Measurements from ENCODE around the gene WDR4. TPM values are rescaled to one million over a fixed set of nuclear protein-coding genes. Genes with fewer than 3 reads are reported as not detected.
"Not testable (repeated sequence)": the region's sequence is repeated elsewhere in the genome, so short reads cannot be mapped to it uniquely, and the experiment has no call there.

The WDR4 gene
- total and polyA plus RNA-seq, 4 donors: 2.5 to 13.9 (median 8.4) TPM

GRCh38 chr21:42892582-42892930 lies 13.2 kb upstream of the WDR4 start:
- peak overlapping the region; percentile 45 to 56 for H3K27ac ChIP-seq (ENCODE audit: low read depth in 1 of 2, low read length in 2 of 2)
- no peak for ATAC-seq (ENCODE audit: low FRiP score)
- 12 to 13% methylated on average over 18 of the region's 18 CpGs for whole genome bisulfite sequencing, 2 donors

GRCh38 chr21:42887326-42887725 lies 8.0 kb upstream of the WDR4 start:
- intact Hi-C loops (cut with DNase I): no loop called here
- Histone ChIP-seq H3K27me3 (ENCODE audit: control insufficient read depth in 1 of 2, insufficient read depth in 2 of 2, low read length in 1 of 2) (no peaks in the 10 kb centered on the region), H3K36me3 (ENCODE audit: control insufficient read depth in 1 of 2, insufficient read depth in 2 of 2, low read length in 1 of 2) (no peaks in the 10 kb centered on the region), H3K4me1 (ENCODE audit: control insufficient read depth in 1 of 2, insufficient read depth in 2 of 2, low read length in 2 of 2) (no peaks in the 10 kb centered on the region), H3K9me3 (ENCODE audit: control insufficient read depth, low read length) (no peaks in the 10 kb centered on the region), H3K4me3 (ENCODE audit: low read length in 2 of 2) (no peak overlapping the region), H3K27ac (ENCODE audit: low read depth in 1 of 2, low read length in 2 of 2) (no peak overlapping the region)
- WGBS, 2 donors: 91 to 94% methylated on average over 5 of the region's 5 CpGs
- ATAC-seq (ENCODE audit: low FRiP score) (no peak), DNase-seq (no peak)

More at GRCh38 chr21:42892582-42892930, 13.2 kb upstream of the WDR4 start:
- Histone ChIP-seq H3K27me3 (ENCODE audit: control insufficient read depth in 1 of 2, insufficient read depth in 2 of 2, low read length in 1 of 2) (no peaks in the 10 kb centered on the region), H3K4me3 (ENCODE audit: low read length in 2 of 2) (peak overlapping the region in 1 of 2 donors; percentile 62), H3K9me3 (ENCODE audit: control insufficient read depth, low read length) (no peaks in the 10 kb centered on the region), H3K4me1 (ENCODE audit: control insufficient read depth in 1 of 2, insufficient read depth in 2 of 2, low read length in 2 of 2) (no peaks in the 10 kb centered on the region), H3K36me3 (ENCODE audit: control insufficient read depth in 1 of 2, insufficient read depth in 2 of 2, low read length in 1 of 2) (no peaks in the 10 kb centered on the region)
- DNase-seq: no peak
- intact Hi-C loops (cut with DNase I): loop anchor here in 1 of 2 donors (2.0 kb wide), 1 partner anchor 14 kb away; the partner anchor contains the start of gene WDR4

GRCh38 chr21:42883921-42884320 lies 4.6 kb upstream of the WDR4 start:
- Histone ChIP-seq H3K4me1 (ENCODE audit: control insufficient read depth in 1 of 2, insufficient read depth in 2 of 2, low read length in 2 of 2) (no peaks in the 10 kb centered on the region), H3K36me3 (ENCODE audit: control insufficient read depth in 1 of 2, insufficient read depth in 2 of 2, low read length in 1 of 2) (no peaks in the 10 kb centered on the region), H3K27ac (ENCODE audit: low read depth in 1 of 2, low read length in 2 of 2) (no peak overlapping the region), H3K9me3 (ENCODE audit: control insufficient read depth, low read length) (no peaks in the 10 kb centered on the region), H3K4me3 (ENCODE audit: low read length in 2 of 2) (no peak overlapping the region), H3K27me3 (ENCODE audit: control insufficient read depth in 1 of 2, insufficient read depth in 2 of 2, low read length in 1 of 2) (no peaks in the 10 kb centered on the region)
- intact Hi-C loops (cut with DNase I): no loop called here
- ATAC-seq (ENCODE audit: low FRiP score) (no peak), DNase-seq (no peak)
- 41 to 95% methylated on average over 1 of the region's 1 CpG for WGBS, 2 donors

GRCh38 chr21:42880352-42880751 lies 1.0 kb upstream of the WDR4 start:
- Histone ChIP-seq H3K36me3 (ENCODE audit: control insufficient read depth in 1 of 2, insufficient read depth in 2 of 2, low read length in 1 of 2) (no peaks in the 10 kb centered on the region), H3K4me1 (ENCODE audit: control insufficient read depth in 1 of 2, insufficient read depth in 2 of 2, low read length in 2 of 2) (peaks cover 0 to 3% of the 10 kb centered on the region in 2 donors), H3K27me3 (ENCODE audit: control insufficient read depth in 1 of 2, insufficient read depth in 2 of 2, low read length in 1 of 2) (no peaks in the 10 kb centered on the region), H3K27ac (ENCODE audit: low read depth in 1 of 2, low read length in 2 of 2) (no peak overlapping the region), H3K4me3 (ENCODE audit: low read length in 2 of 2) (no peak overlapping the region), H3K9me3 (ENCODE audit: control insufficient read depth, low read length) (no peaks in the 10 kb centered on the region)
- 93 to 95% methylated on average over 6 of the region's 6 CpGs for WGBS, 2 donors
- DNase-seq (no peak), ATAC-seq (ENCODE audit: low FRiP score) (no peak)
- intact Hi-C loops (cut with DNase I): no loop called here

- Histone ChIP-seq H3K4me1 (ENCODE audit: control insufficient read depth in 1 of 2, insufficient read depth in 2 of 2, low read length in 2 of 2) (peaks cover 0 to 3% of the 10 kb centered on the region in 2 donors), H3K4me3 (ENCODE audit: low read length in 2 of 2) (peak overlapping the region; percentile 50 to 73), H3K36me3 (ENCODE audit: control insufficient read depth in 1 of 2, insufficient read depth in 2 of 2, low read length in 1 of 2) (no peaks in the 10 kb centered on the region), H3K27ac (ENCODE audit: low read depth in 1 of 2, low read length in 2 of 2) (peak overlapping the region in 1 of 2 donors; percentile 74), H3K27me3 (ENCODE audit: control insufficient read depth in 1 of 2, insufficient read depth in 2 of 2, low read length in 1 of 2) (no peaks in the 10 kb centered on the region), H3K9me3 (ENCODE audit: control insufficient read depth, low read length) (no peaks in the 10 kb centered on the region)
- no peak for DNase-seq
- no peak for ATAC-seq (ENCODE audit: low FRiP score)
- WGBS, 2 donors: 0% methylated on average over 15 of the region's 15 CpGs
- intact Hi-C loops (cut with DNase I): loop anchor here in 1 of 2 donors (2.0 kb wide), 1 partner anchor 14 kb away; the partner anchor contains the start of gene NDUFV3
These were observed 704 bp downstream of the WDR4 start for GRCh38 chr21:42878678-42878992.

GRCh38 chr21:42875811-42876210 lies 3.5 kb downstream of the WDR4 start:
- H3K4me1 ChIP-seq (ENCODE audit: control insufficient read depth in 1 of 2, insufficient read depth in 2 of 2, low read length in 2 of 2); H3K4me3 ChIP-seq (ENCODE audit: low read length in 2 of 2); H3K9me3 ChIP-seq (ENCODE audit: control insufficient read depth, low read length); intact Hi-C loops (cut with DNase I); DNase-seq; H3K27me3 ChIP-seq (ENCODE audit: control insufficient read depth in 1 of 2, insufficient read depth in 2 of 2, low read length in 1 of 2); H3K36me3 ChIP-seq (ENCODE audit: control insufficient read depth in 1 of 2, insufficient read depth in 2 of 2, low read length in 1 of 2); H3K27ac ChIP-seq (ENCODE audit: low read depth in 1 of 2, low read length in 2 of 2); ATAC-seq (ENCODE audit: low FRiP score): not testable (repeated sequence)
- 87 to 92% methylated on average over 10 of the region's 10 CpGs for WGBS, 2 donors

- peaks cover 0 to 4% of the 10 kb centered on the region in 2 donors for H3K36me3 ChIP-seq (ENCODE audit: control insufficient read depth in 1 of 2, insufficient read depth in 2 of 2, low read length in 1 of 2)
- no peak for ATAC-seq (ENCODE audit: low FRiP score)
These were observed 6.2 kb downstream of the WDR4 start for GRCh38 chr21:42873096-42873495.

GRCh38 chr21:42868196-42868595 lies 11.1 kb downstream of the WDR4 start:
- DNase-seq: no peak
- Histone ChIP-seq H3K36me3 (ENCODE audit: control insufficient read depth in 1 of 2, insufficient read depth in 2 of 2, low read length in 1 of 2) (peaks cover 0 to 4% of the 10 kb centered on the region in 2 donors), H3K27me3 (ENCODE audit: control insufficient read depth in 1 of 2, insufficient read depth in 2 of 2, low read length in 1 of 2) (no peaks in the 10 kb centered on the region), H3K27ac (ENCODE audit: low read depth in 1 of 2, low read length in 2 of 2) (no peak overlapping the region), H3K4me3 (ENCODE audit: low read length in 2 of 2) (no peak overlapping the region), H3K9me3 (ENCODE audit: control insufficient read depth, low read length) (no peaks in the 10 kb centered on the region), H3K4me1 (ENCODE audit: control insufficient read depth in 1 of 2, insufficient read depth in 2 of 2, low read length in 2 of 2) (no peaks in the 10 kb centered on the region)
- intact Hi-C loops (cut with DNase I): no loop called here
- no peak for ATAC-seq (ENCODE audit: low FRiP score)
- 91 to 92% methylated on average over 10 of the region's 10 CpGs for WGBS, 2 donors

More at GRCh38 chr21:42873096-42873495, 6.2 kb downstream of the WDR4 start:
- intact Hi-C loops (cut with DNase I): no loop called here
- no peak for DNase-seq
- no peaks in the 10 kb centered on the region for H3K9me3 ChIP-seq (ENCODE audit: control insufficient read depth, low read length)
- 93% methylated on average over 7 of the region's 7 CpGs for WGBS, 2 donors
- H3K4me3 ChIP-seq (ENCODE audit: low read length in 2 of 2): no peak overlapping the region
- no peak overlapping the region for H3K27ac ChIP-seq (ENCODE audit: low read depth in 1 of 2, low read length in 2 of 2)
- no peaks in the 10 kb centered on the region for H3K27me3 ChIP-seq (ENCODE audit: control insufficient read depth in 1 of 2, insufficient read depth in 2 of 2, low read length in 1 of 2)
- H3K4me1 ChIP-seq (ENCODE audit: control insufficient read depth in 1 of 2, insufficient read depth in 2 of 2, low read length in 2 of 2): peaks cover 0 to under 1% of the 10 kb centered on the region in 2 donors

- Histone ChIP-seq H3K36me3 (ENCODE audit: control insufficient read depth in 1 of 2, insufficient read depth in 2 of 2, low read length in 1 of 2) (peaks cover 0 to 3% of the 10 kb centered on the region in 2 donors), H3K27ac (ENCODE audit: low read depth in 1 of 2, low read length in 2 of 2) (no peak overlapping the region), H3K4me1 (ENCODE audit: control insufficient read depth in 1 of 2, insufficient read depth in 2 of 2, low read length in 2 of 2) (no peaks in the 10 kb centered on the region), H3K4me3 (ENCODE audit: low read length in 2 of 2) (no peak overlapping the region), H3K9me3 (ENCODE audit: control insufficient read depth, low read length) (no peaks in the 10 kb centered on the region), H3K27me3 (ENCODE audit: control insufficient read depth in 1 of 2, insufficient read depth in 2 of 2, low read length in 1 of 2) (no peaks in the 10 kb centered on the region)
- no peak for DNase-seq
- intact Hi-C loops (cut with DNase I): no loop called here
- ATAC-seq (ENCODE audit: low FRiP score): no peak
- WGBS, 2 donors: 78 to 83% methylated on average over 8 of the region's 8 CpGs
These were observed 13.6 kb downstream of the WDR4 start for GRCh38 chr21:42865776-42866160.
